Transverse colon (tissue), 4 donors: ENCODE results near the gene ANKRD52. TPM values are rescaled to one million over a fixed set of nuclear protein-coding genes. Genes with fewer than 3 reads are reported as not detected.

ENCODE experiments used
- DNase-seq: peaks from one replicate; pipeline ENCODE4 v3.0.0-alpha.2; 2019
- H3K27ac ChIP-seq, 4 donors: fragments of 200-600 bp; sonication (generic); 2 replicates each; pipeline ENCODE4 v1.5.1; 2016 to 2018; ENCODE audit warnings: inconsistent platforms in 4 of 4
- H3K27me3 ChIP-seq: fragments of 200-600 bp; sonication (generic); 2 replicates; pipeline ENCODE4 v1.5.1; 2017; ENCODE audit warnings: inconsistent platforms
- H3K36me3 ChIP-seq, 4 donors: fragments of 200-600 bp; sonication (generic); 2 replicates each; pipeline ENCODE4 v1.5.1; 2017 to 2019; ENCODE audit warnings: inconsistent platforms in 4 of 4
- H3K4me1 ChIP-seq, 4 donors: fragments of 200-600 bp; sonication (generic); 2 replicates each; pipeline ENCODE4 v1.5.1; 2017 to 2020; ENCODE audit warnings: inconsistent platforms in 4 of 4
- H3K4me3 ChIP-seq, 4 donors: fragments of 200-600 bp; sonication (generic); 1 replicate in 1 of 4; 2 replicates in 3 of 4; pipeline versions ENCODE4 v1.5.1 to v1.6.1; 2017 to 2019; ENCODE audit warnings: inconsistent platforms in 4 of 4
- H3K9me3 ChIP-seq, 2 donors: fragments of 200-600 bp; sonication (generic); 2 replicates each; pipeline ENCODE4 v1.5.1; 2017 to 2019; ENCODE audit warnings: inconsistent platforms in 2 of 2
- EP300 ChIP-seq: sonication (generic); formaldehyde crosslinking; IDR thresholded peaks from one replicate; pipeline ENCODE4 v1.6.1; 2017; ENCODE audit warnings: antibody characterized with exemption, low read depth
- POLR2A ChIP-seq: fragments of 450-650 bp; IDR thresholded peaks from one replicate; pipeline ENCODE4 v1.6.1; 2016; ENCODE audit warnings: antibody characterized with exemption, mild to moderate bottlenecking, moderate library complexity
- POLR2AphosphoS5 ChIP-seq, 3 donors: sonication (generic); formaldehyde crosslinking; IDR thresholded peaks; one replicate each; pipeline ENCODE4 v1.6.1; 2016; ENCODE audit warnings: antibody characterized with exemption in 3 of 3
- WGBS, 2 donors: methylation state at CpG; one replicate each; pipeline ENCODE4 v1.1.5; 2018; ENCODE audit warnings: low coverage in 1 of 2; 5-methylcytosine and 5-hydroxymethylcytosine counted together
- in situ Hi-C, 4 donors: fragments of 200-750 bp; cut with MboI; loops; one replicate each; pipeline versions ENCODE4 v1.15.0 to v1.15.1; 2017; ENCODE audit warnings: low sequenced_read_pairs in 3 of 4, low pct_ligation_motif_present in 1 of 4, low pct_unique_long_range_greater_than_20kb in 1 of 4
- intact Hi-C: fragments of 100-400 bp; cut with DNase I; formaldehyde crosslinking; loops from one replicate; pipeline ENCODE4 v1.15.1; 2023; ENCODE audit warnings: low total_unique reads
- total RNA-seq, 4 donors: library from RNA; depleted of rRNA; stranded (reverse); fragments of >200 nt; gene quantifications; one replicate each; pipeline ENCODE4 v1.1.0, GENCODE V29; 2016
- TF ChIP-seq, protein P1 (sequence below), 5 experiments: fragments of 200-600 bp in 3 of 5; fragments of 450-650 bp in 2 of 5; sonication (generic) in 3 of 5; IDR thresholded peaks; 1 replicate in 2 of 5; 2 replicates in 3 of 5; pipeline ENCODE4 v1.5.1; 2016 to 2017; ENCODE audit warnings: antibody characterized with exemption in 5 of 5, inconsistent platforms in 3 of 5, mild to moderate bottlenecking in 2 of 5, moderate library complexity in 1 of 5

Gene ANKRD52
- total RNA-seq, 4 donors from 2014 or later = 28.4 to 120 (median 40.0) TPM

DNA sequence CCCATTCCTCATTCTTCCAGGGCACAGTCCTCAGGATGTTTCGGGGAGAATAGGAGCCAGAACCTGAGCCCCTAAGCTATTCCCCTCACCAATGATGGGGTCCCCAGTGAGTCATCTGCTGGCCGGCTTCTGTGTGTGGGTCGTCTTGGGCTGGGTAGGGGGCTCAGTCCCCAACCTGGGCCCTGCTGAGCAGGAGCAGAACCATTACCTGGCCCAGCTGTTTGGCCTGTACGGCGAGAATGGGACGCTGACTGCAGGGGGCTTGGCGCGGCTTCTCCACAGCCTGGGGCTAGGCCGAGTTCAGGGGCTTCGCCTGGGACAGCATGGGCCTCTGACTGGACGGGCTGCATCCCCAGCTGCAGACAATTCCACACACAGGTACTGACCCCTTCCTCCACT is 27.0 kb downstream of the ANKRD52 start:
- Histone ChIP-seq H3K4me3 (peak overlapping the region in 3 of 4 donors; percentile 27 to 48 (median 37)), H3K4me1 (peaks cover 0 to 14% (median 7%) of the 10 kb centered on the region in 4 donors), H3K36me3 (no peaks in the 10 kb centered on the region), H3K27me3 (no peaks in the 10 kb centered on the region), H3K27ac (peak overlapping the region; percentile 82 to 87 (median 84)), H3K9me3 (no peaks in the 10 kb centered on the region)
- no peak for DNase-seq
- in situ Hi-C loops (no loop called here), intact Hi-C loops (no loop called here)
- 69% methylated on average over 11 of the region's 11 CpGs; no CpG with 5 or more reads in 1 of the 2 donors for WGBS, 2 donors
- TF ChIP-seq, protein P1, sequence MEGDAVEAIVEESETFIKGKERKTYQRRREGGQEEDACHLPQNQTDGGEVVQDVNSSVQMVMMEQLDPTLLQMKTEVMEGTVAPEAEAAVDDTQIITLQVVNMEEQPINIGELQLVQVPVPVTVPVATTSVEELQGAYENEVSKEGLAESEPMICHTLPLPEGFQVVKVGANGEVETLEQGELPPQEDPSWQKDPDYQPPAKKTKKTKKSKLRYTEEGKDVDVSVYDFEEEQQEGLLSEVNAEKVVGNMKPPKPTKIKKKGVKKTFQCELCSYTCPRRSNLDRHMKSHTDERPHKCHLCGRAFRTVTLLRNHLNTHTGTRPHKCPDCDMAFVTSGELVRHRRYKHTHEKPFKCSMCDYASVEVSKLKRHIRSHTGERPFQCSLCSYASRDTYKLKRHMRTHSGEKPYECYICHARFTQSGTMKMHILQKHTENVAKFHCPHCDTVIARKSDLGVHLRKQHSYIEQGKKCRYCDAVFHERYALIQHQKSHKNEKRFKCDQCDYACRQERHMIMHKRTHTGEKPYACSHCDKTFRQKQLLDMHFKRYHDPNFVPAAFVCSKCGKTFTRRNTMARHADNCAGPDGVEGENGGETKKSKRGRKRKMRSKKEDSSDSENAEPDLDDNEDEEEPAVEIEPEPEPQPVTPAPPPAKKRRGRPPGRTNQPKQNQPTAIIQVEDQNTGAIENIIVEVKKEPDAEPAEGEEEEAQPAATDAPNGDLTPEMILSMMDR (IDR thresholded peaks at IDR 0.05) = no peak
- no peak for TF ChIP-seq POLR2A
- no peak for TF ChIP-seq EP300
- TF ChIP-seq POLR2AphosphoS5 (IDR thresholded peaks at IDR 0.05) = no peak

DNA sequence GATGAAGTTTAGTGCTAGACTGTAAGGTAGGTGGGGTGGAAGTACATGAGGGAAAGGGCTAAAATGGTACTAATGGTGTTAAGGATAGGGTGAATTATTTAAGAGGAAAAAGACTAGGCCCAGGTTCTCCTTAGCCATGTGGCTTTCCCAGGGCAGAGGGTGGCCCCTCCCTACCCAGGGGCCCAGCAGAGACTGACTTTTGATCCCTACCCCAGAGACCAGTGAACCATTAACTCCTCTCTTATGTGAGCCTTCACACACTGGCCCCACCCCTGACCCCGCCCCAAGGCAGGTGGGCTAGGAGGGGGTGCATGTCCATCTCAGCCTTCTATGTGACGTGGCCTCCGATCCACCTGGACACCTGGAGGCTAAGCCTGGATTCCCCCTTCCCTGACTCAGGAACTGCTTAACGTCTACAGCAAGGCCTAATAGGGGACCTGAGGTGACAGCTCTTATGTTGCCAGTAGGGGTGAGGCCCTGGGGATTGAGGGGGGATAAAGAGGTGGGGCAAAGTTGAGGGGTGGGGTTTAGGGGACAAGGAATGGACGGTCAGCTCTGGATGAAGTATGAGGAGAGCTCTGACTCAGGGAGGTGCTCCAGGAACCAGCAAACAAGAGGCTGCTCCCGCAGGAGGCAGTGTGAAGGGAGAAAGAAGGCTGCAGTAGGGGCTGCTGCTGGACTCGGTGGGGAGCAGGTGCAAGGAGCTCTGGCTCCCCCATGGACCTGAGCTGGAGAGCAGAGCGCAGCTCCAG is 27.6 kb downstream of the ANKRD52 start:
- TF ChIP-seq POLR2AphosphoS5 (IDR thresholded peaks at IDR 0.05) (peak in 2 of 3 donors; percentile 64 to 72), EP300 (no peak), POLR2A (peak; percentile 55)
- TF ChIP-seq, protein P1 (IDR thresholded peaks at IDR 0.05) = peak in 1 of 5 experiments; percentile 19
- no peaks in the 10 kb centered on the region for H3K36me3 ChIP-seq
- H3K27ac ChIP-seq = peak overlapping the region; percentile 82 to 87 (median 84)
- peaks cover 0 to 14% (median 7%) of the 10 kb centered on the region in 4 donors for H3K4me1 ChIP-seq
- WGBS, 2 donors = 41% methylated on average over 7 of the region's 8 CpGs; no CpG with 5 or more reads in 1 of the 2 donors
- intact Hi-C loops = no loop called here
- H3K27me3 ChIP-seq = no peaks in the 10 kb centered on the region
- H3K4me3 ChIP-seq = peak overlapping the region in 3 of 4 donors; percentile 27 to 48 (median 37)
- peak; percentile 87 for DNase-seq
- H3K9me3 ChIP-seq = no peaks in the 10 kb centered on the region
- in situ Hi-C loops = no loop called here

DNA sequence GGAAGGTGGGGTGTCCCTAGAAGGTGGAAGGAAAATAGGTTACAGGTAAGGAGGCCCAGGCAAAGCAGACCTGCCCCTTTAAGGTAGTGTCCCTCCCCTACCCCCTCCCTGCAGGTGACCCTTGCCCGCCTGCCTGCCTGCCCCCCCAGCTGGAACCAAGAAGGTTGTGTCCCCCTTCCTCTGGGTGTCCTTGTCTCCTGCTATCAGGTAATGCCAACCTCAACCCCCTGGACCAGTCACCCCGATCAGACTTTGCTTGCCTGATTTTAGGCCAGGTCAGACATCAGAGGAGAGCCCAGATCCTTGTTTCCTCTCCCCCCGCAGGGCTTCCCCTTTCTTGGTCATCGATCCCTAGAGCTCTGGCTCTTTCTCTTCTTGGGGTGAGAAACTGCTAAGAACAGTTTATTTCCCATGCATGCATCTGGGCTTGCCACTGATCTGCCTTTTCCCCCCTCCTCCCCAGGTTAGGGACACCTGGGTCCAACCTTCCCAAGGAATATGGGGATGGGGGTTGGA is 28.2 kb downstream of the ANKRD52 start, which contains the start of gene SLC39A5:
SLC39A5 (plus strand) TSS at position 136 of the 516 bp plus-strand sequence. CDS start 1,224 bp downstream, outside the sequence.
- Histone ChIP-seq H3K9me3 (no peaks in the 10 kb centered on the region), H3K27ac (peak within 1 kb of the TSS; percentile 82 to 87 (median 84)), H3K36me3 (no peaks in the 10 kb centered on the region), H3K27me3 (no peaks in the 10 kb centered on the region), H3K4me1 (peaks cover under 1 to 19% (median 10%) of the 10 kb centered on the region in 4 donors), H3K4me3 (peak within 1 kb of the TSS in 3 of 4 donors; percentile 27 to 48 (median 37))
- DNase-seq = peak; percentile 42
- in situ Hi-C loops (no loop called here), intact Hi-C loops (no loop called here)
- TF ChIP-seq, protein P1 (IDR thresholded peaks at IDR 0.05) = no peak
- TF ChIP-seq EP300 (no peak), POLR2A (no peak), POLR2AphosphoS5 (IDR thresholded peaks at IDR 0.05) (no peak)
- WGBS, 2 donors = 38 to 40% methylated on average over 3 to 4 of the region's 4 CpGs

DNA sequence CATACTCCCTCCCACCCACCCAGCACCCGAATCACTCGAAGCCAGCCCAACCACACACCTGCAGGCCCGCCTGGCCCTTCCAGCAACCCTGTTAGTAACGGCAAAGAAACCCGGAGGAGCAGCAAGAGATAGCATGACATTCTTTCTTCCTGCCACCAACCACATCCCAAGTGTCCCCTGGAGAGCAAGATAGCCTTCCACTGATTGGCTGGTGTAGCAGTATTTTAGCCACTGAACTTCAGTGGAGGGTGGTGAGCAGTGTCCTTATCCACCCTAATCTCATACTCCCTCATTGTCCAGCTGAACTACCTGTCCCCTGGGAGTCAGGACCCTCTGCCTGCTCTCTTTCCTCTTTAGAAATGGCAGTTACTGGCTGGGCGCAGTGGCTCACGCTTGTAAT is 29.1 kb downstream of the ANKRD52 start:
- Histone ChIP-seq H3K9me3 (no peaks in the 10 kb centered on the region), H3K27ac (peak overlapping the region; percentile 82 to 87 (median 84)), H3K36me3 (no peaks in the 10 kb centered on the region), H3K4me3 (no peak overlapping the region), H3K27me3 (no peaks in the 10 kb centered on the region), H3K4me1 (peaks cover 4 to 24% (median 16%) of the 10 kb centered on the region in 4 donors)
- intact Hi-C loops (no loop called here), in situ Hi-C loops (no loop called here)
- WGBS, 2 donors = 84% methylated on average over 7 of the region's 7 CpGs; no CpG with 5 or more reads in 1 of the 2 donors
- no peak for DNase-seq
- no peak for TF ChIP-seq EP300
- no peak for TF ChIP-seq POLR2A
- TF ChIP-seq, protein P1 (IDR thresholded peaks at IDR 0.05) = no peak
- no peak for TF ChIP-seq POLR2AphosphoS5 (IDR thresholded peaks at IDR 0.05)
